Measurements from ENCODE around the gene ZNF185. TPM values are rescaled to one million over a fixed set of nuclear protein-coding genes. Genes with fewer than 3 reads are reported as not detected.

Gene ZNF185
- total RNA-seq, 3 donors from 2014 or later = 2.8 to 6.9 (median 4.2) TPM

DNA sequence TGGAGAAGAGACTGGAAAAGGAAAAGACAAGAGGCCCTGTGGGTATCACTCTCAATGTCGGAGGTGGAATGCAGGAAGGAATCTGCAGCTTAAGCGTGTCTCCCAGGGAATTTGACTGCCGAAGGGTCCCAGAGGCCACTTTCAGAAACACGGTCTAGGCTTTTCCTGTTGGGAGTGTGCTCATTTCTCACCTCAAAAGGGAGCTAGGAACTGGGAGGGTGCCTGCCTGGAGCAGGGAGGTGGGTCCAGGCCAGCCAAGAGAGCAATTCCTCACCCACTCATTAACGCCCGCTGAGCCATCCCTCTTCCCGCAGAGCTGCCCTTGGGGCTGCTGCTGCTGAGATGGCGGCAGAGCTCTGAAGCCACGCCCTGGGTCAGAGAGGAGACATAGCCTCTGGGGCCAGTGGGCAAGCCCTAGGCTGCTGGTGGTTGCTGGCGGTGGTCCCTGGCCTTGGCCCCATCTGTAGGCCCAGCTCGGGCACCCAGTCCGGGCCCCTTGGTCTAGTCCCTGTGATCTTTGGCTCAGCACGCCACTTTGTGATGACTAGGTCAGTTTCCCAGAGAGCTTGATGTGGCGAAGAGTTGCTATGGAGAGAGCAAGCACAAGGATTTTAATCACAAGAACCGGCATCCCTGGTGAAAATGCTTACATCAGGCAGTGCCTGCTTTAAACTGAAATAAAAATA lies 4.1 kb downstream of the ZNF185 start:
- intact Hi-C loops (cut with DNase I, micrococcal nuclease) = no loop called here
- ATAC-seq (no peak), DNase-seq (peak in 1 of 3 donors; percentile 27)

GRCh38 chrX:152902502-152902820 lies 4.6 kb downstream of the ZNF185 start:
- no peaks in the 10 kb centered on the region for H3K4me1 ChIP-seq (ENCODE audit: low read depth)
- H3K36me3 ChIP-seq (ENCODE audit: low read depth) = no peaks in the 10 kb centered on the region
- ATAC-seq = no peak
- no peak overlapping the region for H3K4me3 ChIP-seq
- DNase-seq = peak in 1 of 3 donors; percentile 10
- intact Hi-C loops (cut with DNase I, micrococcal nuclease) = no loop called here
- no peaks in the 10 kb centered on the region for H3K9me3 ChIP-seq
- TF ChIP-seq, protein P1, sequence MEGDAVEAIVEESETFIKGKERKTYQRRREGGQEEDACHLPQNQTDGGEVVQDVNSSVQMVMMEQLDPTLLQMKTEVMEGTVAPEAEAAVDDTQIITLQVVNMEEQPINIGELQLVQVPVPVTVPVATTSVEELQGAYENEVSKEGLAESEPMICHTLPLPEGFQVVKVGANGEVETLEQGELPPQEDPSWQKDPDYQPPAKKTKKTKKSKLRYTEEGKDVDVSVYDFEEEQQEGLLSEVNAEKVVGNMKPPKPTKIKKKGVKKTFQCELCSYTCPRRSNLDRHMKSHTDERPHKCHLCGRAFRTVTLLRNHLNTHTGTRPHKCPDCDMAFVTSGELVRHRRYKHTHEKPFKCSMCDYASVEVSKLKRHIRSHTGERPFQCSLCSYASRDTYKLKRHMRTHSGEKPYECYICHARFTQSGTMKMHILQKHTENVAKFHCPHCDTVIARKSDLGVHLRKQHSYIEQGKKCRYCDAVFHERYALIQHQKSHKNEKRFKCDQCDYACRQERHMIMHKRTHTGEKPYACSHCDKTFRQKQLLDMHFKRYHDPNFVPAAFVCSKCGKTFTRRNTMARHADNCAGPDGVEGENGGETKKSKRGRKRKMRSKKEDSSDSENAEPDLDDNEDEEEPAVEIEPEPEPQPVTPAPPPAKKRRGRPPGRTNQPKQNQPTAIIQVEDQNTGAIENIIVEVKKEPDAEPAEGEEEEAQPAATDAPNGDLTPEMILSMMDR (IDR thresholded peaks at IDR 0.05) = no peak

More for the DNA sequence above, 4.1 kb downstream of the ZNF185 start:
- H3K36me3 ChIP-seq (ENCODE audit: low read depth) = no peaks in the 10 kb centered on the region
- no peaks in the 10 kb centered on the region for H3K9me3 ChIP-seq
- TF ChIP-seq, protein P1 (IDR thresholded peaks at IDR 0.05) = no peak
- H3K4me1 ChIP-seq (ENCODE audit: low read depth) = no peaks in the 10 kb centered on the region
- no peak overlapping the region for H3K4me3 ChIP-seq

- H3K4me1 ChIP-seq (ENCODE audit: low read depth) = no peaks in the 10 kb centered on the region
- no peaks in the 10 kb centered on the region for H3K9me3 ChIP-seq
- no peak for ATAC-seq
- no peaks in the 10 kb centered on the region for H3K36me3 ChIP-seq (ENCODE audit: low read depth)
- DNase-seq = peak in 1 of 3 donors; percentile 7
- H3K4me3 ChIP-seq = no peak overlapping the region
- intact Hi-C loops (cut with DNase I, micrococcal nuclease) = no loop called here
- TF ChIP-seq, protein P1 (IDR thresholded peaks at IDR 0.05) = no peak
Observed at GRCh38 chrX:152903589-152903988, 5.7 kb downstream of the ZNF185 start.

DNA sequence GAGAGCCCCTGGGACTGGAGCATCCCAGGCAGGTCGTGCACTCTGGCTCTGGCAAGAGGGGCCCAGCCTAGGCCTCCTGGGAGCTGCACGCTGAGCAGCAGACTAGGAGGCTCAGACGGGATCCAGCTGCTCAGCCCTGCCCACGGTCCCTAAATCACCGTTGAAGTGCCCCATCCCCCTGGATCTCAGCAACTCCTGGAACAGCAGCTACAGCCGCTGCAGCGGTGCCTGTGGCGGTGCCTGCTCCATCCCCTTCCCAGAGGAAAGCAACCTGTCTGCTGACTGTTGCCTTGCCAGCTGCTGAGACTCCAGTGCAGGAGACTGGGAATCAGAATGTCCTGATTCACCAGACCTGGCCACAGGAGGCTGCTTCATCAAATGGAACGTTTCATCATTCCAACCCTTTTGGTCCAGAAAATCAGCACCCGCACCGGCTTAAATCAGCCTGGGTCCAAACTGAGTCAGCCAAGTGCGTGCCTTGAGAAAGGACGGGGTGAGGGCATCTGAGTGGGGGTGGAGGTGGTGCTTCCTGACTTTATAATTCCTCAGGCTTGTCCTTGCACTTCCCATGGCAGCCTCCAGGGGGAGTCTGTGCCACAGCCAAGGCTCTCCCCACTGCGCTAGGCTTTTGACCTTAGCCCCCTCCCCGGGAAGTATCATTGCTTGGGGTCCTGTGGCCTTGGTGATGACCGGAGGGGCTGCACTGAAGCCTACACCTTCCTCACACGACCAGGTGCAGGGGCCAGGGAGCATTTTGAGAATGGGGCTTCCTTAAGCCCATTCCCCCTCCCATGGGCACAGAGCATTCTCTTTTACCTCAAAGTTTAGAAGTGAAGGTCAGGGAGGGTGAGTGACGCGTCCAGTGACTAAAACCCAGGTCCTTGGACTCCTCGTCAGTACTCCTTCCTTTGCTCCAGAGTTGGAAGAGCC lies 6.5 kb downstream of the ZNF185 start:
- intact Hi-C loops (cut with DNase I, micrococcal nuclease) = no loop called here
- H3K9me3 ChIP-seq = no peaks in the 10 kb centered on the region
- DNase-seq (peak; percentile 36 to 66 (median 53)), ATAC-seq (peak; percentile 78)
- TF ChIP-seq, protein P1 (IDR thresholded peaks at IDR 0.05) = peak; percentile 47
- H3K36me3 ChIP-seq (ENCODE audit: low read depth) = no peaks in the 10 kb centered on the region
- H3K4me3 ChIP-seq = no peak overlapping the region
- H3K4me1 ChIP-seq (ENCODE audit: low read depth) = no peaks in the 10 kb centered on the region

DNA sequence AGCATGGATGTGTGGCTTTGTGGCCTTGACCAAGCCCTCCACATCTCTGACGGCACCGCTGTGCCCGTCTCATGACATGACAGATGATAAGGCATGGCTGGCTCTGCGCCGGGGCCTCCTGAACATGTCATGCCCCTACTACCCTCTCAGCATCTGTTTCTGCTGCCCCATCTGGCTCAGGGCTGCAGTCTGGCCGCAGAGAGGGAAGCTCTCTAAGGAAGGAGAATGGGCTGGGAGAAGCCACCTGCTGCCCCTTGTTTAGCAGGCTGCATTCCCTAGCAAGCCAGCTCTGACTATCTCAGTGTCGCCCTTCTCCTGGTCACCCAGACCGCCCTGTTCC lies 7.2 kb downstream of the ZNF185 start:
- TF ChIP-seq, protein P1 (IDR thresholded peaks at IDR 0.05) = no peak
- DNase-seq (peak in 1 of 3 donors; percentile 28), ATAC-seq (no peak)
- Histone ChIP-seq H3K4me1 (ENCODE audit: low read depth) (no peaks in the 10 kb centered on the region), H3K4me3 (no peak overlapping the region), H3K36me3 (ENCODE audit: low read depth) (no peaks in the 10 kb centered on the region), H3K9me3 (no peaks in the 10 kb centered on the region)
- intact Hi-C loops (cut with DNase I, micrococcal nuclease) = no loop called here
